GM19372 (cell line): Measurements from ENCODE around the gene ANO2.
"Not testable (repeated sequence)": the region's sequence is repeated elsewhere in the genome, so short reads cannot be mapped to it uniquely, and the experiment has no call there.

Experiments
- ATAC-seq: cut with Tn5 transposase; IDR thresholded peaks from one replicate; pipeline ENCODE4 v1.9.1; 2021; ENCODE audit warnings: mild to moderate bottlenecking, low read depth, moderate library complexity; ENCODE audit not compliant: unreplicated experiment

The ANO2 gene

DNA sequence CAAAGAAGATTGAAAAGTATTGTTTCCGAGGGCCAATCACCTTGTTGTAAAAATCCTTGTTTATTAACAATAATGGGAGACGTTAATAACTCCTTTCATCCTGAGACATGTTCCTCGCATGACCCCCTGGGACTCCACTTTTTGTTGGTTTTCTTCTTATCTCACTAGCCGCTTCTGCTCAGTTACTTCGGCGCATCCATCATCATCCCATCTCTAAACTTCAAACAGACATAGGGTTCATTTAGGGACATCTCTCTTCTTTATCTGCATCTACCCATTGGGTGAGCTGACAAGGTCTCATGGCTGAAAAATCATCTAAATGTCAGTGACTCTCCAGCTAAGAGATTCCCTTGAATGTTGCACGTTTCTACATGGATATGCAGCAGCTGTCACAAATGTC lies 252.2 kb downstream of the ANO2 start:
- ATAC-seq = no peak

DNA sequence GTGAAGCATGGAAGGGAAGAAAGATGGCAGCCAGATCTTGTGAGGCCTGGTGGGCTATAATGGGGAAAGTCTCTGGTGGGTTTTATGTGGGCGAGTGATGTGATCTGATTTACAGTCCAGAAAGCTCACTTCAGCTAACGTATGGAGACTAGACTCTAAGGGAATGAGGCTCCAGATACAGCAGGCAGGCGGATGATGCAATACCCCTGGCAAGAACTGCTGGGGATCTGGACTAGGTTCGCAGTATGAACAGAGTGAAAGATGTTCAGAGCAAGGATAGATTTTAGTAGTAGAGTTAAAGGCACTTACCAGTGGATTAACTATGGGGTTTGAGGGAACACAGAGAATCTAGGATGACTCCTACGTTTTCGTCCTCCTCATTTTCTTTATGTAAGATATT lies 253.1 kb downstream of the ANO2 start:
- no peak for ATAC-seq

DNA sequence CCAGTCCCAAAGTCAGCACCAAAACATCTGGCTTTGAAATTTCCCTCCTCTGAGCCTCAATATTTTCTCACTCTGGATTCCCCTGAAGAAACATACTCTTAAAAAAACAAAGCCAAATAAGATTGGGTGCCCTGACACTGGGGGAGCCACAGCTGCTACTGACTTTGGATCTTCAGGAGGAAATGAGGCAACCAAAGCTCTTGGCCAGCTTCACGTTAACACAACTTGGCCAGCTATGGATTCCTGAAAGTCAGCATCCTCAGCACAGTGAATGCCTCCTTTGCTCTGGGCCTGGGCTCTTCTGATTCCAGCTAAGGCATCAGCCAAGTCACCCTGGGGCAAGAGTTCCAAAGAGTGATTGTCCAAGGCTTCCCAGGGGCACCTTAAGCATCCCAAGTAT lies 254.8 kb downstream of the ANO2 start:
- no peak for ATAC-seq

DNA sequence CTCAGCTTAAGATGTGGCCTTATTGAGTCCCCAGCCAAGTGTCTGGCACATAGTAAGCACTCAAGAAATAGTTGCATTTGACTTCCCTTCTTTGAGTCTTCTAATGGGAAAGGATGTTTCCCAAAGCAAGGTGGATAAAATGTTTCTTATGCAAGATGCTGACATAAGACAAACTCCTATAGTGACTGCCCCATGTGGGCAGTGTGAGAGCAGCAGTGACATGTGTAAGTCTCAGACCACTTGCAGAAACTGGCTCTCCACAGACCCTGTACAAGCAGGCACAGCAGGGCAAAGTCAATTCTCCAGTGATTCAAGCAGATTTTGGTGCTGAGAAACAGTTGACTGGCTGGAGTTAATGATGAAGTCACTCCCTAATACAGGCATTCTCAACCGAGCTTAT lies 255.3 kb downstream of the ANO2 start:
- no peak for ATAC-seq

DNA sequence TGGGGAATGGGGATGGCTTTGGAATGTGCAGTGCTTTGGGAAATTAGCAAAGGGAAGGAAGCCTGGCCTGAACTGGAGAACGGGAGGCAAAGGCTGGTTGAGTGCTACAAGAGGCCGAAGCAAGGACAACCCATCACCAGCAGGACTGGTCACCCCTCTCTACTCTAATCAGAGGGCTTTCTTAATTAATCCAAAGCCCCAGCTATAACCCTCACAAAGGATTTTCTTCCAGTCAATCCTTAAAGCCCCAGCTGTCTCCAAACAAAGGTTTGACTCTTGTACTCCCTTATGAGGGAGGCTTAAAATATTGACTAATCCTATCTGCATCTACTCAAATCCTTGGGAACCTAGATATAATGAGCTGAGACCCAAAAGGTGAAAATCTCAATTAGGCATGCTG lies 256.8 kb downstream of the ANO2 start:
- ATAC-seq = no peak

DNA sequence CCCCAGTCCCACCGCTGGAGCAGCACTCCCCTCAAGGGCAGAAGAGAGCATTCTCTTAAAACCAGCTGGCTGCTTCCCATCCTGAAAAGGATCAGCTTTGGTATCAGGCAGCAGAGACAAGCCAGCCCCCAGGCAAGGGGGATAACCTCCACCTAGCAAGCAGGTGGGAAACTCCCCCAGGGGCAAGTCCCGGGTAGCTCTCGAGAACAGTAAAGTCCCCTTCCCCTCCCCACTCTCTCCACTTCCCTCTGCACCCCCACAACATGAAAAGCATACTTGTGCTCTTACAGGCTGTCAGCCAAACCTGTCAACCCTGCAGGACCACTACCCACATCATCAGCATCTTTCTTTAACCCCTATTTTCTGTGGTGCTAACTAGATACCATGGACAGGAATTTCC lies 259.1 kb downstream of the ANO2 start:
- no peak for ATAC-seq

DNA sequence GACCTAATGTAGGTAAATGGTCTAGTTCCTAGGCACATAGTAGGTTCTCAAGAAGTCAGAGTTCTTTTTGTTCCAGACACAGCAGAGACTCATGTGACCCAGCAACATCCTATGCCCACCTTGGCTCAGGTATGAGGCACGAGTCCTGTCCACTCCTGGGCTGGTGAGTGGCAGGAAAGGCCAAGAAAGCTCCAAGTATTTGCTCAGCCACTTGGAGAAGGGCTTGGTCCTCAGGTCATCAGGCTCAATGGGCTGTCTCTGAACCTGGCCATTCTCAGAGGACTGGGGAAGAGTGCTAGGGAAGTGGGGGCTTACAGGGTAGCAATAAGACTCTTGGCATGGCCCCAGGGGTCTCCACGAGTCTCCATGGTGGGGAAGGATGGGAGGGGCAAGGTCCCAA lies 260.1 kb downstream of the ANO2 start:
- ATAC-seq = no peak

DNA sequence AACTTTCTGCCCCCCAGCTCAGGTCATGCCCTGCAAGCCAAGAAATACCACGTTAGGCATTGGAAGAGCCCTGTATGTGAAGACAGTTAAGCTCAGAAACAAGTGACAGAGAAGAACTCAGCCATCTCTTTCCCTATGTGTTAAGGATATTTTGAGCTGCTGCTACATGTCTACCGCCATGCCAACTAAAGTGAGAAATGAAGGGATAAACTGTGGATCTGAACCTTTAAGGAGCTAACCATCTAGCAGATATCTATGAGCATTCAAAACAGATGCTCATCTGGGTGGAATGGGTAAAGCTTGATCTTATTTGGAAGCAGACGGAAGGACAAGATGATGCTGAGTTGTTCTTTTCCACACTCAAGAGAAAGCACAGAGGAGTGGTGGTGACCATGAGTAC lies 262.5 kb downstream of the ANO2 start:
- ATAC-seq = no peak

DNA sequence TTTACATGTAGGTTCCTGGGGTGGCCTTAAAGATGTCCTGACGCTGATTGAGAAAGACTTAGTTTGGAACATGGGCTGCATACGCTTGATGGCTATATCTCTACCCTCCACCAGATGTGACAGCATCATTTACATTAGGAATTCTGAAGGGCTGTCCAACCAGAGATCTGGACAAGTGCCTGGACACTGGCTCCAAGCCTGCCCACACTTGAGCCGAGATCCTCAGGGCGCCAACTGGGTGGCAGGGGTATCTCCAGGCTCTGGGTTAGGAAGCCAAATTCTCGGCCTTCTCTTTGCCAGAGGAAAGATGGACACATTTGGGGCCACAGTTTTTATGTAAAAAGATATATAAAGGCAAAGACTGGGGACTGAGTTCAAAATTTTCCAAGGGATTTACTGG lies 266.9 kb downstream of the ANO2 start:
- no peak for ATAC-seq

DNA sequence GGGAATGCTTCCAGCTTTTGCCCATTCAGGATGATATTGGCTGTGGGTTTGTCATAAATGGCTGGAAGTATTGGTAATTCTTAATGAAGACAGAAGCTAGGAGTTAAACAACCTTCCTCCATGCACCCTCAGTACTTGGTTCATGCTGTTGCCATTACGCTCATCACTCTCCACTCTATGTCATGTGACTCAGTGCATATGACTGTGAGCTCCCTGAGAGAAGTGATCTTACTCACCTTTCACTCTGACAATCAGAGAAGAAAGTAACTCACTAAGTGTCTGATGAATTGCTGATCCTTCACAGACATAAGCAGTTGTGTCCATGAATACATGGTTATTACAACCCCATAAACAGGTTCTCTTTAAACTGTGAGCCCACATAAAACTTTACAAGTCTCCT lies 275.4 kb downstream of the ANO2 start:
- ATAC-seq = not testable (repeated sequence)

DNA sequence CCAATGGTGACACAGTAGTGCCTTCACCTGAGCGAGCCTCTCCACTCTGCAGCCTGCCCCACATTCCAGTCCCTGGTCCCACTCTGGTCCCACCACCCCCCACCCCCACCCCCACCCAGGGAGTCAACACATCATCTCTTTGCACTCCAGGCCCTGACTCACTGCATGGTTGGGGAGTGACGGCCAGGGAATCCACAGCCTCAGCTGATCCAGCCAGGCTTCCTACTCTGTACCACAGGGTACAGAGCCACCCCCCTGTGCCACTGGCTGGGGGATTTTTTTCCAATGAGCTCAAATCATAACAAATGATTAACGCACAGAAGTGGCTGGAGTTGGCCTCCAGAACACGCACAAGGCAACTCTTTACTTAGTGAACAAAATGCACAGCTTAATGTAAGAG lies 279.4 kb downstream of the ANO2 start:
- no peak for ATAC-seq

DNA sequence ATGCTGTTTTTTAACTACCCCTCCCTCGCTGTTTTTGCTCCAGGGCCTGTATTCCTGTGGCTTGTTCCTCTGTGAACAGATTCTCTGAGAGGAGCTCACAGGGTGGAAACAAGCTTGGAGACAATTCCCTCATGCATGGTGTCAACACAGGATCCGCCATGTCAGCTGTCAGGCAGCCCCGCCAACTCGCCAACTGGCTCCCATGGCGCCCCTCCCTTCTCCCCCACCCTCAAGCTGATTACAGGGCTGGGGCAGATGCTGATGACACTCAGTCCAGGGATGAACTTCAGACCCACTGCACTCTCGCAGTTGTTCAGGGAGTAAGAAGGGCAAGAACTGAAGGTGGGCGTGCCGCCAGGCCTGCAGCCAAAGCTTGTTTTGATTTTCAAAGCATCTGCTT lies 283.2 kb downstream of the ANO2 start:
- no peak for ATAC-seq

DNA sequence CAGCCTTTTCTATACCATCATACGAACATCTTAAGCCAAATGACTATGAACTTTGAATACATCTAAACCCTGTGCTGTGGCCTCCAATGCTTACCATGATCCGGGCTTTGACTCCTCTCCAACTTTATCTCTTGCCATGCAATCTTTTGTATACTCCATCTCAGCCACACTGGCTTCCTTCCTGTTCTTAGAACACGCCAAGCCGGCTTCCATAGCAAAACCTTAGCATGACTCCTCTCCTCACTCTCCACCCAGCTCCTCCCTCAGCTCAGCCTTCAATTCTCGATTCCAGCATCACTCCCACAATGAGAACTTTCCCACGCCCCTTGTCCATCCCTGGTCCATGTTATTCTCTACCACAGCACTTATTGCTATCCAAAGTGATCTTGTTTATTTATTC lies 284.8 kb downstream of the ANO2 start:
- no peak for ATAC-seq

DNA sequence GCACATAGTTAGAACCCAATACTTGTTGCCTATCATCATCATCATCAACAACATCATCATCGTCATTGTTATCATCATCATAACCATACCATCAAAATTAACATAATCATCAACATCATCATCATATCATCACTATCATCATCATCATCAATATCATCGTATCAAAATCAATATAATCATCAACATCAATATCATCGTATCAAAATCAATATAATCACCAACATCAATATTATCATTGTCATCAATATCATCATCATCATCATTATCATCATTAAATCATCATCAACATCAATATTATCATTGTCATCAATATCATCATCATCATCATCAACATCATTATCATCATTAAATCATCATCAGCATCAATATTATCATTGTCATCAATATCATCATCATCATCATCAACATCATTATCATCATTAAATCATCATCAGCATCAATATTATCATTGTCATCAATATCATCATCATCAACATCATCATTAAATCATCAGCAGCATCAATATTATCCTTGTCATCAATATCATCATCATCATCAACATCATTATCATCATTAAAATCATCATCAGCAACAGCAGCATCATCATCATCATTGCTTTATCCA lies 286.6 kb downstream of the ANO2 start:
- ATAC-seq = not testable (repeated sequence)

DNA sequence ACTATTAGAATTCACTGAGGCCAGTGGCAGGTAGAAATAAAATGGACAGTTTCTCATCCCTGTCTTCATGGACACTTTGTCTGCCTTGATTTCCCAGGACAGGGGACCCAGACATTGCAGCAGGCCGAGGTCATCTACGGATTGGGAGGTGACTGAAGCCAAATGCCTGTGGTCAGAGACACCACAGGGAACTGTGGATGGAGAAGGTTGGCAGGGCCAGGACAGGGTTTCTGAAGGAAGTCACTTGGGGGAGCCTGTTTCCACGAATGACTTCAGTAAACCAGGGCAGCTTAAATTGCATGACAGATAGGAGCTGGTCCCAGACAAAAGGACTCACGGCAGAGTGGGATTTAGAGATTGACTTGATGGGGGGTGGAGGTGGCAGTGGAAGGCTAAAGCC lies 288.2 kb downstream of the ANO2 start:
- no peak for ATAC-seq

DNA sequence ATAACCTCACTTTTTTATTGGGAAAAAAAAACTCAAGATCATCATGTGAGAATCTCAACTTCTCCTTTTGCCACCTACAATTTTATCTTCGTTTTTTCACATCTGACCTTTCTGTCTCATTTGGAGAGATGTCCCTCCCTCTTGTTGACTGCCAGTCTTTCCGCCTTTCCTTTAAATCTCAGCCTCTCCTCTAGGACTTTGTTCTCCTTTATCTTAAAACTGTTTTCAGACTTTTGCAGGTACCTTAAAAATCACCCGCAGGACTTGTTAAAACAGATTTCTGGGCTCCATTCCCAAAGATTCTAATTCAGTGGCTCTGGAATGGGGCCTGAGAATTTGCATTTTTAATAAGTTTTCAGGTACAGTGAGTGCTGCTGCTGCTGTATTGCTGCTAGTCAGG lies 289.9 kb downstream of the ANO2 start:
- ATAC-seq = no peak

DNA sequence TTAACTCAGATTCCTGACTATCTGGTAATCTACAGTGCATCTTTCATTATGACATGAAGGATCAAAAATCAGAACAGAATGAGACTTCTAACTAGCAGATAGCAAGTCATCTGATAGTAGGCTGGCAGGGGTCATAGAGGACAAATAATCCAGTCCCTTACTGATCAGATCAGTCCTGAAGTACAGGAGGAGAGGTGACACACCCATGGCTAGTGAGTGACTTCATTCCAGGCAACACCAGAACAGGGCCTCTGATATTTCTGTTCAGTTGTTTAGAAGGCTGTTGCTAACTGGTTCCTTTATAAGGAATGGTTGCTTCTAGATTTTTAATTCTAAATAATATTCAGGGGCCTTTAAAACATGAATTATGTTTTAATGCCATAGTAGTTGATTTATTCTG lies 291.0 kb downstream of the ANO2 start:
- ATAC-seq = no peak

DNA sequence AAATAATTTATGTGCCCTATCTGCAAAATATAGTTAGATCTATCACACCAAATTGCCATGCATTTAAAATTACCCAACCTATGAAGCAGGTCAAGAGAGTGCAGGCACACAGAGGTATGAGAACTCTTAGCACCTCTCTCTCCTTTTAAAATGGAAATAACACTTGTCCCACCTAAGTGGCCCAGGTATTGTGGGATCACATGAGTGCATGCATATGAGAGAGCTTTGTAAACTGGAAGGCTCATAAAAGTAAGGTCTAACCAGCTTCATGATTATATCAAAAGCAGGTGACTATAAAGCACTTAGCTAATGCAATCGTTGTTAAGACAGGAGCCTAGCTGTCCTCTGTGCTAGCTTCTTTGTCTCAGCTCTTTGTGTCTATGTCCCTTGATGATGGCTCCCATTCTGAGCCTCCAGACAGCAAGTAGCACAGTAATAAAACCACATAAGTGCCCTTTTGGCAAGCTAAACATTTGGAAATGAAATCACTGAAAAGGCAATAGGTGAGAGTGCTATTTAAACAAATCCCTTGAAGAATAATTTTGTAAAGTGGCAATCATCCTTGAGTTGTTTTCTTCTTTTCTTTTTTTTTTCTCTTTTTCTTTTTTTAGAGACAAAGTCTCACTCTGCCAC lies 294.1 kb downstream of the ANO2 start:
- ATAC-seq = no peak

DNA sequence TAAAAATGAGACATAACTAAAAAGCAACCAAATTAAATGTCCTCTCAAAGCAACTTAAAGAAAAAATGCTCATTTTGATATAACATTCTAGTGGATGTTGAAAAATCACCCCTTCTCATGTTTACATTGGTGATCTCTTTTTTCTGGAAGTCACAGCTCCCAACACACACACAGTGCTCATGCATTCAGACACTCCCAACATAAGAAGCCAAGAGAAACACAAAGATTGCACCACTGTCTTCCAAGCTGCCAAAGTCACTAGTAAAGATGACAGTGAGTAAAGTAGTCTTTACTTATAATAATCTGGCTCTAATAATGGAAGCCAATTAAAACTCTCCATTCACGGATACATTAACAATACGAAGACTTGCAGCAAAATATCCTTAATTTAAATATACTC lies 294.8 kb downstream of the ANO2 start:
- no peak for ATAC-seq

DNA sequence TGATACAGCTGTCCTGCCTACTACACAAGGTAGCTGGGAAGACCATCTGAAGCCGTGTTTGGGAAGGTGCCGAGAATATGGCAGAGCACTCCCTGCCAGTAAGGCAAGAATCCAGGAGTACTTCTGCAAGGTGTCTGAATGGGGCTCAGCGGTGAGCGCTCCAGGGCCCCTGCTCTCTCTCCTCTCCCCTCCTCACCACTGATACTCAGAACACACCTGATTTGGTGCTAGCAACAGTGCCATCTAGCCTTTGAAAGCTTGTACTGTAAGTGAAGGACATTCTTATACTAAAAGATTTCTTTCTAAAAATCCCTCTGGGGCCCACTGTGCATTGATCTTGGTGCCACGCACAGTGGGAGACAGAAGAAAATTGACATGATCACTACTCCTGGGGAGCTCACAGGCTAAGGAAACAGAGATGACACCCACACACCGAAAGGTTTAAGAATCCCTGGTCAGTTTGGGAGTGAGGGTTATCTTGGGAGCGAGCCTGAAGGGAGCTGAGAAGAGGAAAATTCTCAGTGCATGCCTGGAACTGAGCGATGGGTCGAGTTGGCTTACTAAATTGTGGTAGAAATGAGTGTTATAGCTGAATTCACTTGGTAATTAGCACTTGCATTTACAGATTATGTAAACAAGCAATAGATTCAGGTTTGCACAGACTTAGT lies 296.2 kb downstream of the ANO2 start:
- no peak for ATAC-seq

DNA sequence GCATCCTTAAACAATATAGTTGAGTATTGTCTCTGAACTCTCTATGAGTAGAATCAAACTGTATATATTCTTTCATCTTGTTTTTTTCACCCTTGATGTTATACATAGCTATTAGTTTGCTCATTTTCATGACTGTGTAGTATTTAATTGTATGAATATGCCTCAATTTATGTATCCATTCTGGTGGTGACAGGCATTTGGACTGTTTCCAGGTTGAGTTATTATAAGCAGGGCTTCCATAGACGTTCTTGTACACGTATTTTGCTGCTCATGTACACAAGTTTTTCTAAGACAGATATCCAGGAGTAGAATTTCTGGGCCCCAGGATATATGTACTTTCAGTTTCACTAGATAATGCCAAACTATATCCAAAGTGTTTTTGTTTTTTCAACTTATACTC lies 301.8 kb downstream of the ANO2 start:
- ATAC-seq = no peak

DNA sequence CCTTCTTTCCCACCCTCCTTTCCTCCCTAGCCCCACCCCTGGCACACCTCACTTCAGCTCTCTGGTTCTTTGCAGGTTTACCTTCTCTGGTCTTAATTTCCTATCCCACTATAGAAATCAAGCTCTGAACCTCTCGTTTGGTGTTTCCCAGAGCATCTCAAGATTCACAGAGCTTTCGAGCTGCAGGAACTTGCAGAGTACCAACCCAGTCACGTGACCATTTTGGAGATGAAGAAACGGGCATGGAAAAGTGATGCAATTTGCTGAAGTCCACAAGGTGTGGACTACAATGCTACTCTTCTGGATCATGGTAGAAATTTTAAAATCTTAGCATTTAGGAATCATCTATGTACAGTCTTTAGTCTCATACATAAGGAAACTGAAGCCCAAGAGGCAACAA lies 307.4 kb downstream of the ANO2 start:
- no peak for ATAC-seq
